NCI-H1417 treated with DMSO at 0.1 percent for 48 hours (cell line): Measurements from ENCODE around the gene IGLON5.

Experiments used
- DNase-seq: peaks from one replicate; lab custom pipeline; 2025; lab: John Stamatoyannopoulos, UW

IGLON5 gene

DNA sequence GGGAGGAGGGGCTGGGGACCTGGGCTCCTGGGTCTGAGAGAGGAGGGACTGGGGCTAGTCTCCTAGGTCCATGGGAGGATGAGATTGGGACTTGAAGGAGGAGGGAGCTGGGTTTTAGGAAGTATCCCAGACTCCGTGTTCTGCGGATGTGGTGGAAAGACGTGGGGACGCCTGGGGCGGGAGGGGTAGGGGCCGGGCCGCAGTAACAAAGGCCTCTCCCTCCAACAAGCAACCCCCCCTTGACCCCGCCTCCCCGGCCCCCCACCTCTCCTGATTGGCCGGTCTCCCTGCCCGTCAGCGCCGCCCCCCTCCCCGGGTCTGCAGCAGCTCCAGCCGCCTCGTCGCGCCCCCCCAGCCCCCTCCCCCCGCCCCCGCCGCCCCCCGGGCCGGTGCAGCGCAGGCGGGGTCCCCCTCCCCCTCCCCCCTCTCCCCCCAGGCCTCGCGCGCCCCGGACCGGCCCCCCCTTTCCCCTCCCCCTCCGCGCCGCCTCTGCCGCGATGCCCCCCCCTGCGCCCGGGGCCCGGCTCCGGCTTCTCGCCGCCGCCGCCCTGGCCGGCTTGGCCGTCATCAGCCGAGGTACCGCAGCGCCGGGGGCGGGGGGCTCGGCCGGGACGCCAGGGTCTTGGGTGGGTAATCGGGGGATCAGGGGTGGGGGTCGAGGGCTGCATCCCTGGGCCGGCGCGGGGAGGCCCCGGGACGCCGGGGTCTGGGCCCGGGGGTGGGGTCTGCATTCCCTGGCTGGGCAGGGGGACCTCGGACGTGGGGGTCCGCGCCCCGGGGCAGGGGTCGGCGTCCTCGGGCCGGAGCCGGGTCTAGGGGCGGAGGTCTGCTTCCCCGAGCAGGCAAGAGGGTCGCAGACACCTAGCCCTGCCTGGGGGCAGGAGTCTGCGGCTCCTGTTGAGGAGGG is at the start of gene IGLON5:
Gene IGLON5 (plus strand): TSS at position 294 of the 907 bp plus-strand sequence. CDS start 204 bp downstream, at position 498.
- DNase-seq = no peak

DNA sequence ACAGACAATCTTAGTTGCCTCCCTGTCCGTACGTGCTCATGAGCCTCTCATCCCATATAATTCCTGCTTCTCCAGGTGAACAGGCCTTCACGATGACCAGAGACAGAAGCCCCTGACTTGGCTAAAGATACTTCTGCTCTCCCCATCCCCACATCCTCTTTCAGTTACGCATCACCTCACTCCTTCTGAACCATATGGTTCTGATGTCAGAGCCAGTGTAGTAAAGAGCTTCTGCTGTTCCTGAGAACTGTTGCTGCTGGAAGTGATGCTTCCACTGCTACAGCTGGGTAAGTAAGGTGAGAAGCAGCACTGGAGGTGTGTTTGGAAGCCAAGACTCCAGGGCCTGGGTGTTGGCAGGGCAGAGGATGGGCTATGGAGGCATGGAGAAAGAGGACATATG is 47.6 kb upstream of the IGLON5 start:
- DNase-seq = no peak

DNA sequence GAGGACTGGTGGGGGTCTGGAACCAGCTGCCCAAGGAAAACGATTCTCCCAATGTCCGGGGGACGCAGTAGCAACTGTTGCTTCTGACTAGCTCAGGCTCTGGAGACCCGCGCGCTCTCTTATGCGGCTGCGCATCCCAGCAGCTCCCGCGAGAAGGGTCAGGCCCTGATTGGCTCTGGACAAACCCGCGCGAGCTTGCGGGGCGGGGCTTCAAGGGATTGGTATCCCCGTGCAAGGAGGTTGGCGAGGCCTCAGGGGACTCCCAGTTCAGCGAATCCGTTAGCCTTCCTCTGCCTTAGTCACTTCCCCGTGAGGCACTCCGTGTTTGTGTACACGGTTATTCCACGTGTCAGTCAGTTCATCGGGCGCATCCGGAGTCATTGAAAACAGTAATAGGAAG is 40.4 kb upstream of the IGLON5 start:
- no peak for DNase-seq

DNA sequence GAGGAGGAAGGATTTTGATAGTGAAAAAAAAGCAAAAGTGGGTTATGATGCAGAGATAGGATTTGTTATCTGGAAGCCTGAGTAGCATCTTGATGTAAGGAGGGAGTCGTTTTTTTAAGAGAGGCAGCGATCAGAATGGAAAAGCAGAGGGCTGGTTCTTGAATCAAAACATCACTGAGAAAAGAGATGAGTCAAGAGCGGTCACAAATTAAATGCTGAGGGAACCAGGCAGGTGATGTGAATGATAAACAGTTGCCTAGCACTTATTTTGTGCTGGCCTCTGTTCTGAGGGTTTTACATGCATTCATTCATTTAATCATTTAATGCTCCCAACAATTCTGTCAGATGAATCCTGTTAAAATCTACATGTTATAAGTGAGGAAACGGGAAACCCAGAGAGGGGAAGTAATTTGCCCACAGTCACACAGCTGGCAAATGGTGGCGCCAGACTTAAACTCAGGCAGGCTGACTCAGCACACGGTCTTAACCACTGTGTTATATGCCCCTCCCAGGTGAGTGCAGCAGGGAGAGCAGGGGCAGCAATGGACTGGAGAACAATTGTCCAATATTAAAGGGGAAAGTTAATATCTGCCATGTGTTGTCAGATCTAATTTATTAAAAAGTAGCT is 39.1 kb upstream of the IGLON5 start:
- no peak for DNase-seq

DNA sequence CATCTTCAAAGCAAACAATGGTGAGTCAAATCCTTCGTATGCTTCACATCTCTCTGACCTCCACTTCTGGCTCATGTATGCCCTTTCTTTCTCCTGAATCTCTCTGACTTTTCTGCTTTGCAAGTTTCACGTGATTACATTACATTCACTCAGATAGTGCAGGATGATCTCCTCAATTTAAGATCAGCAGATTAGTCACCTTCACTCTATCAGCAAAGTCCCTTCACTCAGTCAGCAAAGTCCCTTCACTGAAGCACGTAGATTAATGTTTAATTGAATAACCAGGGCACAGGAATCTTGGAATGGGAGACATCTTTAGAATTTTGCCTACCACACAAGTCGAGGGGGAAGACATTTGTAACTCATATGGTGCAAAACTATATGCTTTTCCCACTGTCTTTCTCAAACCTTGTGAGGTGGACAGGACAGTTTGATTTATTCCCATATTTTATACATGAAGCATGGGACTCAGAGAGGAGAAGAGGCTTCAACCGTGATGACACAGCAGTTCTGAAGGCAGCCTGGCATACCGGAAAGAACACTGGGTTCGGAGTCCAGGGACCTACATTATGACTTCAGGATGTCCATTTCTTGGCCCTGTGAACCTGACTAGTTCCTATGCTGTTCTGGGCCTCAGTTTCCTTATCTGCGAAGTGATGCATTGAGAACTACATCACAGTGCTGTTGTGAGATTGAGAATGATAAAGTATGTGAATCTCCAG is 37.2 kb upstream of the IGLON5 start:
- no peak for DNase-seq

DNA sequence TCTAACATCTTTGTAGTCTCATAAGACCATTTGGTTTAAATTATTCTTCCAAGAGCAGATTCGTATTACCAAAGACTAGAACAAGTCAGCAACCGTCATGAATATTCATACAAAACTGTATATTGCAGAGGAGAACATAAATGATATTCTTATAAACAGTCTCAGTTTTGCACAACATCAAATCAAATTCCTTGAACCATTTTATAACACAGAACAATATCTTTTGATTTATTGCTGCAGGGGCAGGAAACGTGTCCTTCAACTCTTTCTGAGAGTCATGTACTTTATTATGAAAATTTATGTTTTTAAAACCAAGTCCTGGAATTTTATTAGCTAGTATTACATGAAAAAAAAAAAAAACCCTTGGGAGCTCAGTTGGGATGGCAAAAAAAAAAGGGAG is 34.3 kb upstream of the IGLON5 start:
- DNase-seq = no peak

DNA sequence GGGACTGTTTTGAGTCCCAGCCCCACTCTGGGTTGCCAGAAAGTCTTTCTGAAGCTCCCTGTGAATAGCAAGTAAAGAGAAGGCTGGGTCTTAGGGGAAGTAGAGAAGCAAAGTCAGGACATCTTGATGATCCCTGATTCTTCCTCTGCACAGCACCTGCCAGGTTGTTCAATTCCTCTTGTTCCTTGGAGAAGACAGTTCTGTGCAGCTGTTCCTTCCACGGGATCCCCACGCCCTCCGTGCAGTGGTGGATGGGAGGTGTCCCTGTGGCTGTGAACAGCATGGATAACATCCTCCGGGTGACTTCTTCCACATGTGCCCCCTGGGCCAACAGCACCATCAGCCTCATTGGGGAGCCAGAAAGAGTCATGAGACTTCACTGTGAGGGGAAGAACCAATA is 29.1 kb upstream of the IGLON5 start:
- no peak for DNase-seq

DNA sequence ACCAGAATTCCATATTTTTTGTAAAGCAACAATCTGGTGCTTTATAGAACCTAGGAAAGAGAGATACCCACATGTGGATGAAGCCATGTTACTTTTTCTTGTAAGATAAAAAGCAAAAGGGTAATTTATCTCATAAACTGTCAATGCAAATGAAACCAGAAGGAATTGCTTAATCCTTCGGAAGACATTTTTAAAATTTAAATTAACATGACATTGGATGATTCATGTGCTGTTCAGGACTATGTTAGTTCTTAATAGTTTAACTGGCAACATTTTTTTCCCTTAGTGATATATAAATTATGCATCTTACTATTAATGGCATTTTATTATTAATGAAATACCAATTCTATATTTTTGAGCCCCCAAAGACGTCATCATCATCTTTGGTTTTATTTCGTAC is 25.8 kb upstream of the IGLON5 start:
- DNase-seq = no peak

DNA sequence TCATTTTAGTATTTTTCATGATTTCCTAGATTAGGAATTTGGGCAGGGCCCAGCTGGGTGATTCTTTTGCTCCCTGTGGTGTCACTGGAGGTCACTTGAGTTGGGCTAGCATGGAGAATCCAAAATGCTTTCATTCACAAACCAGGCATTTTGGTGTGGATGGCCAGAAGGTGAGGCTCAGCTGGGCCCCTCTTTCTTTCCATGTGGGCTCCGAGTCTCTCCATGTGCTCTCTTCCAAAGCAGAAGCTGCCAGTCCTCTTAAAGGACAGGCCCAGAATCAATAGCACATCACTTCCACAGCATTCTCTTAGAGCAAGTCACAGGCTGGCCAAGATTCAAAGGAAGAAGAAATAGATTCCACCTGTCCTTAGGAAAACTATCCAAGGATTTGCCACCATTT is 21.8 kb upstream of the IGLON5 start:
- DNase-seq = no peak

DNA sequence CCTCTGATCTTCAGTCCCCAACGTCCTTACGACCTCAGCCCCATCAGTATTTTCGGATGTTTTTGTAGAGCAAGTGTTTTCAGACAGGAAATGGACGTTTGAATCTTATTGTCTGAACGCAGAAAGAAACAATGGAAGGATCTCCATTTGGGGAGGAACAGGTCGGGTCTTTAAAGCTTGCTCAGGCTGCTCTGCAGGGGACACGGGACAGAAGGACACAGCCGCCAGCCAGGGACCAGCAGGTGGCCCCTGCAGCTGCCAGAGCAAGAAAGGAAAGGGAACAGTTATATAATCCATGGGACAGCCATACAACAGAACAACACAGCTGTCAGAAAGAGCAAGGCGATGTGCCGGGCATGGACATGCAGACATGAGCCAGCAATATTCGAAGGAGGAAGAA is 18.5 kb upstream of the IGLON5 start:
- no peak for DNase-seq

DNA sequence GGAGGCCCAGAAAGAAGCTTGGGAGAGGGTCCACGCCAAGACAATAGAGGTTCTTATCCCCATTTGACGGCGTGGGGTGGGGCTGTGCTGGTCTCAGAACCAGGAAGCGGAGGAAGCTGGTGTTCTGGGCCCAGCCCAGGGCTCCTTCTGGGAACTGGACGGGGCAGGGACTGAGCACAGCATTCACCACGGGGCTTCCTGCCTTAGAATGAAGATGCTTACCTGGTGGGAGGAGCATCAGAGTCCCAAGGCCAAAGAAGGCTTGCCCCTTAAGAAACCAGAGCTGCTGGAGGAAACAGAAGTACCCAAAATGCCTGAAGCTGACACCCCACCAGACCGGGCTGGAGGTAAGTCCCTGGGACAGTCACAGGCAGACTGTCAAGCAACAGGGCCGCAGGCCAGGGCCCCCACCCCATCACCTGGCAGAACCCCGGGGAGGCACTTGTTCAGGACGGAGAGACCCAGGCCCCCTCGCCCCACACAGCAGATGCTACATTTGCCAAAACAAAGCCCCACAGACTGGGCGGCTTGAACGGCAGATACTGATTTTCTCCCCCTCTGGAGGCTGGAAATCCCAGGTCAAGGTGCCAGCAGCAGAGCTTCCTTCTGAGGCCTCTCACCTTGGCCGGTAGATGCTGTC is 17.8 kb upstream of the IGLON5 start:
- no peak for DNase-seq

DNA sequence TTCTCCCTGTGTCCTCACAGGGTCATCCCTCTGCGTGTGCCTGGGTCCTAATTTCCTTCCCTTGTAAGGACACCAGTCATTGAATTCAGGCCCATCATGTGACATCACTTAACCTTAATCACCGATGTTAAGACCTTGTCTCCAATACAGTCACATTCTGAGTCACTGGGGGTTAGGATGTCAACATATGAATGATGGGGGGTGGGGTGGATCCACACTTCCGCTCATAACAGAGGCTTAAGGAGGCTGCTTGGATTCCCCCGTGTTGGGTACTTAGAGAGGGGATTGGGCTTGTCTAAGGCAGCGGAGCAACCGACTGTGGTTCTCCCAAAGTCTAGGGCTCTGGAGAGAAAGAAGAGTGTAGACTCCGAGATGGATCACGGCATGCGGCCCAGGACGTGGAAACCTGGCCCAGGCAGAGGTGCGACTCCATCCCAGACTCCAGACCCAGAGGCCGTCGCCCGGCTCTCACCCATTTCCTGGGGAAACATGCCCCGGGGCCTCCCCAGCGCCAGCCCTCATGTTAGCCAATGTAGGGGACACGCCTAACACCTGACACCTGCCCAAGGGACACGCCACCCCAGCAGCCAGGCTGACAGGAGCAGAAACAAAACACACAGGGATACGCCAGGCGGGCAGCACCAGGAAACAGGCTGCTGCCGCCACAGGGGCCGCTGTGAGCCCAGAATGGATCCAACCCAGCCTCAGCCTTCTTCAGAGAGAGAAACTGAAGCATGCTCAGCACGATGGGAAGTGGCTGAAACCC is 17.1 kb upstream of the IGLON5 start:
- DNase-seq = no peak

DNA sequence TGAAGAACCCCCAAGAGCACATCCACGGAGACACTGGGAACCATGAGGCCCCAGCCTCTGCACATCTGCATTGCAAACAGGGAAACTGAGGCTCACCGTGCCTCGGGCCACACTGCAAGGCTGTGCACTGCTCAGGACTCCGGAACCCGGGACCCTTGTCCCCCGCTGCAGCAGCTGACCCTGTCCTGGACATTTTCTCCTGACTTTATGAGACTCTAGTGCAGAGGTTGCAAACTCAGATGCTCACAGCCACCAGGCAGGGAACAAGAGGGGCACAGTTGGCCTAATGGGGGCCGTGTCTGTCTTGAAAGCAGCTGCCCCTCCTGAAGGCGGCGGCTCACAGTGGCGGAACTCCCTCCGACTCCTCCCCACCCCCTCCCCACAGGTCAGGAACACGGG is 16.5 kb upstream of the IGLON5 start:
- DNase-seq = no peak

DNA sequence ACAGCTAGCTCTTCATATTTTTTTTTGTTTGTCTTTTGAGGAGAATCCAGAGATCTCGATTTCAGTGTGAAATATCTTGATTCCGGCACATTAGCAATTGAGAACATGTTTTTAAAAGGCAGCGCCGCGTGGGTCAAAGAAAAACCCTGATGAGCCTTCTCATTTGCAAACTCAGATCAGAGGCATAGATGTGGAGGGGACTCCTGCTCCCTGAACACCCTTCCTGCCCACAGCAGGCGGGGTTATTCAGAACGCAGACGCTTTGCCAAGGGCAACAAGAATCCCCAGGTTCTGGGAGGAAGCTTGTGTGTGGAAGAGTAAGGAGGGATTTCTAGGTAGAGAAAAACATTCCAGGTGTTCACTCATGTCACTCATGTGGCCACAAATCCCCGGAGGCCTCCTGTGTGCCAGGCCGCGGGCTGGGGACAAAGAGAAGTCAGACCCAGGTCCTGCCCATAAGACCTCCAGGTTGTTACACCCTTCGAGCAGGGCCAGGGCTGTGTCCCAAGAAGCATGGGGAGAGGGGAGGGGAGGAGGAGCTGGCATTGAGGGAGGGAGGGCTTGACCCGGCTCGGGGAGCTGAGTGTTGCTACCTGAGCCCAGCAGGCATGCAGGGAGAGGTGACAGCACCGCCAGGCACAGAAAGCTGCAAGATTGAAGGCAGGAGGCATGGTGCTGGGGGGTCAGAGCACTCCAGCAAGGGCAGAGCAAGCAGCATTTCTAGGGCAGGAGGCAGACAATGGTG is 15.9 kb upstream of the IGLON5 start:
- DNase-seq = no peak

DNA sequence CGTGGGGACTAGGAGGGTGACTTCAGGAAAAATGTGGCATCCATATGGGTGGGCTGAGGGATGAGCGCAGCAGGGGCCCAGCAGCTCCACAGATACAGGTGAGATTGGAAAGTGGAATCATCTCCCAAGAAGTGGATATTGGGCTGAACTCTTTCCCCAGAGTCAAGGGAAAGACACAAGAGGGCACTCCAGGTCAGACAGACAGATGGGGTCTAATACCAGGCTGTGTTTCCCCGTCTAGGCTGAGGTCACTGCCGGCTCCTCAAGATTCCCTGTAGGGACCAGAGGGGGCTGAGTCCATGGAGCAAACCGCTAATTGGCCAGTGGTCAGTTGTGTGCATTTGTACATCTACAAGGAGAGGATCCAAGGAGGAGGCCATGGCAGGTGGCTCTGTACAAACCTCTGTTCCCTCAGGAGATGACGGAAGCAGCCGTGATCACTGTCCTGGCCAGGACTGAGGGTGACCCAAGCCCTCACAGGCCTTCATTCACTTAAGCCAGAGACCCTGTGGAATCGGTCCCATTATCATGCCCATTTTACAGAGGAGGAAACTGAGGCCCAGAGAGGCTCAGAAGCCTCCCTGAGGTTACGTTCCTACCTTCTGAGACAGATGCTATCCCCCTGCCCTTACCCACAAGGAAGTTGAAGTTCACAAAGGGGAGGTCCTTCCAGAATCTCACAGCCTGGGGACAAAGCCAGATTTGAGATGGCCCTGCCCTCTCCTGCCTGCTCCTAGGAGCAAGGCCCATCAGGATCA is 14.9 kb upstream of the IGLON5 start:
- no peak for DNase-seq

DNA sequence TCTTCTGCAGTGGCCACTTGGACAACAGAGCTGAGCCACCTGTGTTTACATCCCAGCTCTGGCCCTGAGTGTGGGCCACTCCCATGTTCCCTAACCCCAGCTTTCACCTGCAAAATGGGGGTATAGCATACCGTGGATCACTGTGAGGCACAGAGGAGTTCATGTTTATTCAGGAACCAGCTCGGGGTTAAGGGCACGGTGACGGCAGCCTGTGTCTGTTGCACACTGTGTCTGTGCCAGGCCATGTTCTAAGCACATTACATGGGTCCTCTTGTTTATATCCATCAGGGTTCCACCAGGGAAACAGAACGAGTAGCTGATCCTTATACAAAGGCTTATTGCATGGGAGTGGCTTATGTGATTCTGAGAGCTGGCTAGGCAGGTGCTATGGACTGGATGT is 14.0 kb upstream of the IGLON5 start:
- DNase-seq = no peak

DNA sequence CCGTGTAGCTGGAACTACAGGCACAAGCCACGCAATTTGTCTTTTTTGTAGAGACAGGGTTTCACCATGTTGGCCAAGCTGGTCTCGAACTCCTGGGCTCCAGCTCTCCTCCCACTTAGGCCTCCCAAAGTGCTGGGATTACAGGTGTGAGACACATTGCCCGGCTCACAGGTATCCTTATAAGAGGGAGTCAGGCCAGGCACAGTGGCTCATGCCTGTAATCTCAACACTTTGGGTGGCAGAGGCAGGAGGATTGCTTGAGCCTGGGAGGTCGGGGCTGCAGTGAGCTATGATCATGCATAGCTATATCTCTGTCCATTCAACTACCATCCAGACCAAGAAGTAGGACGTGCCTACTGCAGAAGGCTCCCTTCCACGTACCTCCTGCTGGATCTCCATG is 10.2 kb upstream of the IGLON5 start:
- DNase-seq = no peak

DNA sequence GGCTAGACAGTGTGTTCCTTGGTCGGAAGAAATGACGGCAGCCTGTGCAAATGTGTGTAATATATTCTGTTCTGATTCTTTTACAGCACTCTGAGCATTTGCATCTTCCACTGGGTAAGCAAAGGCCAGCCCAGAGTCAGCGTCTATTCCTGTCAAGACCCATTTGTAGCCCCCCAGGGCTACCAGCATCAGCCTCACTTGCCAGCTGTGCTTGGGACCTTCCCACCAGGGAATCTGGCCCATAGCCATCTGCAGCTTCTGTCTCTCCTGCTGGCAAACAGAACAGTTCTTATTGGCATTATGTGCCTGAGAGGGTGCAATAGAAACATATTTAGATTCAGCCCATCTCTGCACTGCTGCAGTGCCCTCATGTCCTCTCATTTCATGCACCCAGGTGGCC is 6.0 kb upstream of the IGLON5 start:
- no peak for DNase-seq

DNA sequence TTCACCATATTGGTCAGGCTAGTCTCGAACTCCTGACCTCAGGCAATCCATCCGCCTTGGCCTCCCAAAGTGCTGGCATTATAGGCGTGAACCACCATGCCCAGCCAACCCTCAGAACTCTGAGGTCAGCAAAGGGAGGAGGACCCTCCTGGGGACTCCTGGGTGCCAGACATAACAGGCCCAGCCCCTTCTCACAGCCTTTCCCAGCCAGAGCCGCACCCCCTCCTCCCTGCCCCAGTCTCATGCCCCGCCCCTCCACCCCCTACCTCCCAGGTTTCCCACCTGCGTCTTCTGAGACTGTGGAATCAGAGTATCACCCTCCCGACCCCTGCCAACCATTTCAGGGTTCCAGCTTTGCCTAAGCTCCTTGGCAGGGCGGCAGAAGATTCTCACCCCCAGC is 5.2 kb downstream of the IGLON5 start:
- DNase-seq = no peak

DNA sequence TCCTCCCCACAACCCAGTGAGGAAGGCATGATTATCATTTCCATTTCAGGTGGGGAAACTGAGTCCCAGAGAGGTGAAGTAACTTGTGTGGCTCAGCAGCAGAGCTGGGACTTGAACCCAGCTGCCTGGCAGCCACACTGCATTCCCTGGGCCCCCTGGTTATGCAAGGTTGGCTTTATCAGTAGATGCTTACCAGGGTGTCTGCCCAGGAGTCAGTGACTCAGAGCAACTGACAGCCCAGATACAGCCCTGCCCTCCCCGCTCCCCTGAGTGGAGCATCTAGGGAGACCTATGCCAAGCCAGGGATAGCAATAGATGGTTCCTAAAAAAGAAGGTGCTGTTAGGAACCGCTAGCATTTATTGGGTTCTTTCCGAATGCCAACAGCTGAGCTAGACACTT is 5.9 kb downstream of the IGLON5 start:
- no peak for DNase-seq
